K562 (cell line): Measurements from ENCODE around the gene GLYAT. TPM values are rescaled to one million over a fixed set of nuclear protein-coding genes. Genes with fewer than 3 reads are reported as not detected.

ENCODE experiments used
- ATAC-seq: fragments of 200-7000 bp; cut with Tn5 transposase; 3 replicates; pipeline ENCODE4 v1.9.1; 2020; ENCODE audit warnings: moderate library complexity
- BruUV-seq: library from RNA; stranded (reverse); fragments of 400-500 nt; replicated peaks from 2 replicates; lab custom pipeline; 2021; lab: Mats Ljungman, UMichigan
- CTCF ChIA-PET: fragments of 300-600 bp; formaldehyde crosslinking; extraction: SDS; loops from one replicate; lab custom pipeline; 2021; ENCODE audit warnings: low intra/inter-chr PET ratio; lab: Yijun Ruan, JAX
- POLR2A ChIA-PET: fragments of 300-600, 350-650 bp; sonication (Branson Sonifier 250); formaldehyde crosslinking; extraction: SDS; loops from one replicate; lab custom pipeline; 2021; ENCODE audit warnings: antibody characterized with exemption, inconsistent platforms; lab: Yijun Ruan, JAX
- DNase-seq, 4 experiments: peaks; one replicate each; pipeline versions ENCODE4 v3.0.0 to v3.0.0-alpha.2; 2011 to 2018; ENCODE audit warnings: low spot score in 3 of 4, mixed read lengths in 3 of 4; ENCODE audit errors: extremely low read depth in 1 of 4
- FAIRE-seq: peaks from 2 replicates; lab custom pipeline; 2011; peaks lifted over from hg19 to GRCh38; lab: Jason Lieb, UNC
- H2AFZ ChIP-seq: 2 replicates; pipeline ENCODE4 v1.6.0; 2011; ENCODE audit warnings: low read depth, low read length, control low read depth, inconsistent platforms
- H3K27ac ChIP-seq: fragments of 200-600 bp; 3 replicates; pipeline ENCODE4 v1.8.0; 2011; ENCODE audit warnings: low read depth, mild to moderate bottlenecking, control low read depth, inconsistent platforms, low read length, moderate library complexity, mixed read lengths; ENCODE audit errors: extremely low read depth
- H3K27me3 ChIP-seq, 2 experiments: fragments of 300-600 bp in 1 of 2; 2 replicates in 1 of 2; 3 replicates in 1 of 2; pipeline versions ENCODE4 v1.6.0 to v1.8.0; 2011; ENCODE audit warnings: inconsistent platforms in 2 of 2, low read length in 2 of 2, mild to moderate bottlenecking in 1 of 2, mixed read lengths in 1 of 2, moderate library complexity in 1 of 2; ENCODE audit not compliant: control insufficient read depth in 2 of 2, insufficient read depth in 2 of 2
- H3K36me3 ChIP-seq: fragments of 300-600 bp; 3 replicates; pipeline ENCODE4 v1.8.0; 2011; ENCODE audit warnings: mild to moderate bottlenecking, low read length, inconsistent platforms; ENCODE audit not compliant: control insufficient read depth, insufficient read depth
- H3K4me1 ChIP-seq, 2 experiments: fragments of 200-600 bp in 1 of 2; replicated peaks in 1 of 2; 2 replicates in 1 of 2; 3 replicates in 1 of 2; pipeline versions ENCODE4 v1.5.1 to v1.8.0; 2011; ENCODE audit warnings: inconsistent platforms in 2 of 2, low read length in 2 of 2, mild to moderate bottlenecking in 1 of 2, mixed read lengths in 1 of 2, moderate library complexity in 1 of 2; ENCODE audit not compliant: control insufficient read depth in 2 of 2, insufficient read depth in 2 of 2
- H3K4me2 ChIP-seq: 2 replicates; pipeline ENCODE4 v1.6.1; 2011; ENCODE audit warnings: low read length, control low read depth, inconsistent platforms, mixed read lengths; ENCODE audit not compliant: insufficient read depth
- H3K4me3 ChIP-seq: fragments of 200-600 bp; sonication (generic), shearing (Covaris generic); 2 replicates; pipeline ENCODE4 v1.5.1; 2016; ENCODE audit warnings: control low read depth, inconsistent platforms
- H3K79me2 ChIP-seq: fragments of 200-600 bp; 3 replicates; pipeline ENCODE4 v1.8.0; 2011; ENCODE audit warnings: low read length, inconsistent platforms; ENCODE audit not compliant: control insufficient read depth, insufficient read depth
- H3K9ac ChIP-seq, 2 experiments: 2 replicates each; pipeline versions ENCODE4 v1.6.0 to v1.6.1; 2011; ENCODE audit warnings: low read depth in 2 of 2, low read length in 2 of 2, control low read depth in 1 of 2, inconsistent platforms in 1 of 2, mild to moderate bottlenecking in 1 of 2, mixed read lengths in 1 of 2; ENCODE audit not compliant: insufficient read depth in 1 of 2
- H3K9me1 ChIP-seq: one replicate; pipeline ENCODE4 v1.6.0; 2011; ENCODE audit warnings: inconsistent platforms, mild to moderate bottlenecking, low read length, moderate library complexity; ENCODE audit not compliant: control insufficient read depth, insufficient read depth
- H3K9me3 ChIP-seq: replicated peaks from 2 replicates; pipeline ENCODE4 v1.5.1; 2011; ENCODE audit warnings: low read depth, low read length, inconsistent platforms; ENCODE audit not compliant: control insufficient read depth, insufficient read depth
- H4K20me1 ChIP-seq: replicated peaks from 2 replicates; pipeline ENCODE4 v1.6.1; 2011; ENCODE audit warnings: low read length, inconsistent platforms, mixed read lengths; ENCODE audit not compliant: control insufficient read depth, insufficient read depth
- CBFA2T3 ChIP-seq: fragments of 450-650 bp; IDR thresholded peaks from 2 replicates; pipeline ENCODE4 v1.6.1; 2017
- CREB3 ChIP-seq: fragments of 450-650 bp; conservative IDR thresholded peaks from 2 replicates; pipeline ENCODE4 v1.6.1; 2016; ENCODE audit warnings: missing genetic modification characterization, low read depth, mild to moderate bottlenecking, missing compliant biosample characterization, moderate library complexity
- EHMT2 ChIP-seq: fragments of 450-650 bp; IDR thresholded peaks from 2 replicates; pipeline ENCODE4 v1.6.1; 2018; ENCODE audit warnings: antibody characterized with exemption
- EWSR1 ChIP-seq: fragments of 450-650 bp; IDR thresholded peaks from 2 replicates; pipeline ENCODE4 v1.6.1; 2018; ENCODE audit warnings: borderline replicate concordance, mild to moderate bottlenecking, low read depth, moderate library complexity; ENCODE audit not compliant: partially characterized antibody
- FOXP4 ChIP-seq: sonication (generic); formaldehyde crosslinking; IDR thresholded peaks from 2 replicates; pipeline ENCODE4 v1.8.0; 2022; ENCODE audit warnings: mild to moderate bottlenecking, missing genetic modification reagents, borderline replicate concordance
- FUS ChIP-seq: fragments of 200-400 bp; formaldehyde crosslinking; optimal IDR thresholded peaks from 2 replicates; pipeline ENCODE3; 2017; ENCODE audit warnings: low read depth, low read length
- GTF2B ChIP-seq: IDR thresholded peaks from 2 replicates; pipeline ENCODE4 v1.6.1; 2011; ENCODE audit not compliant: insufficient read length; ENCODE audit errors: extremely low read depth
- IRF2 ChIP-seq: sonication (generic); formaldehyde crosslinking; IDR thresholded peaks from 2 replicates; pipeline ENCODE4 v1.8.1; 2022; ENCODE audit warnings: mild to moderate bottlenecking, missing genetic modification reagents
- MTA3 ChIP-seq: fragments of 450-650 bp; formaldehyde crosslinking; IDR thresholded peaks from 2 replicates; pipeline ENCODE4 v1.6.1; 2017; ENCODE audit warnings: mild to moderate bottlenecking, borderline replicate concordance
- MXD1 ChIP-seq: fragments of 250-450 bp; sonication (Bioruptor Pico); IDR thresholded peaks from 2 replicates; pipeline ENCODE4 v1.8.0; 2021; ENCODE audit warnings: borderline replicate concordance, mild to moderate bottlenecking, moderate library complexity; ENCODE audit not compliant: poor library complexity, severe bottlenecking
- NR0B1 ChIP-seq: fragments of 450-650 bp; IDR thresholded peaks from one replicate; pipeline ENCODE4 v1.6.1; 2018; ENCODE audit warnings: mild to moderate bottlenecking, moderate library complexity; ENCODE audit not compliant: partially characterized antibody
- RBM39 ChIP-seq: fragments of 200-400 bp; formaldehyde crosslinking; optimal IDR thresholded peaks from 2 replicates; pipeline ENCODE3; 2018; ENCODE audit warnings: low read depth, low read length
- SMAD2 ChIP-seq: fragments of 150-350 bp; IDR thresholded peaks from 2 replicates; pipeline ENCODE4 v1.6.1; 2014; ENCODE audit warnings: low read depth, mild to moderate bottlenecking, low read length
- ZNF57 ChIP-seq: fragments of 450-650 bp; formaldehyde crosslinking; IDR thresholded peaks from 2 replicates; pipeline ENCODE4 v1.4.0; 2020; ENCODE audit warnings: mild to moderate bottlenecking, moderate library complexity
- ZNF696 ChIP-seq: fragments of 250-450 bp; sonication (Bioruptor Pico); conservative IDR thresholded peaks from 2 replicates; pipeline ENCODE4 v1.4.0; 2020; ENCODE audit warnings: mild to moderate bottlenecking, moderate library complexity
- WGBS: fragments of 100-300 bp; shearing (Covaris generic); methylation state at CpG from one replicate; pipeline ENCODE4 v1.1.6; 2016; ENCODE audit warnings: low coverage, mixed read lengths; ENCODE audit not compliant: insufficient coverage; ENCODE audit errors: missing lambda C conversion rate; 5-methylcytosine and 5-hydroxymethylcytosine counted together
- in situ Hi-C: fragments of 300-500 bp; cut with MboI; formaldehyde crosslinking; loops from 4 replicates; pipeline ENCODE4 v1.15.0; 2018; ENCODE audit warnings: inconsistent platforms, mixed read lengths
- intact Hi-C: fragments of 100-400 bp; cut with micrococcal nuclease; formaldehyde crosslinking; loops from 2 replicates; pipeline ENCODE4 v1.14.2; 2022
- polyA plus RNA-seq, 8 experiments: library from polyadenylated mRNA; depleted of rRNA in 4 of 8; stranded (reverse) in 5 of 8; unstranded in 3 of 8; fragments of >200 nt; fragmentation: Nextera tagmentation in 2 of 8; fragmentation: Illumina TruSeq in 1 of 8; extraction: Ambion mirVana in 2 of 8; extraction: Trizol in 1 of 8; gene quantifications; 2 replicates each; pipeline versions ENCODE4 v1.2.1 to v1.2.3, GENCODE V29; 2011 to 2014; ENCODE audit warnings: inconsistent platforms in 1 of 8, missing spikeins in 1 of 8
- total RNA-seq, 7 experiments: library from RNA; depleted of rRNA in 6 of 7; stranded (reverse); fragments of >200 nt in 6 of 7; fragmentation: Illumina TruSeq in 2 of 7; extraction: Trizol in 2 of 7; gene quantifications; 2 replicates each; pipeline versions ENCODE4 v1.2.1 to v1.2.3, GENCODE V29; 2011 to 2021; ENCODE audit warnings: low replicate concordance in 1 of 7

GLYAT gene
- total and polyA plus RNA-seq, 9 of the 15 experiments (the other 6 are each of a cell fraction or from before 2014, with no cell fraction given): not detected

- Histone ChIP-seq H3K4me1 (peaks cover 6 to 63% of the 10 kb centered on the region in 2 experiments; a peak in 4 of 5 replicates), H2AFZ (peak overlapping the region; percentile 21; the same call in 1 of the 2 replicates), H3K27ac (peak overlapping the region; percentile 81; the same call in 2 of the 3 replicates), H3K9ac (no peak overlapping the region), H3K9me3 (no peaks in the 10 kb centered on the region), H4K20me1 (no peaks in the 10 kb centered on the region), H3K9me1 (no peaks in the 10 kb centered on the region), H3K79me2 (peaks cover 13% of the 10 kb centered on the region), H3K4me2 (no peak overlapping the region), H3K4me3 (no peak overlapping the region), H3K27me3 (no peaks in the 10 kb centered on the region), H3K36me3 (no peaks in the 10 kb centered on the region)
- intact Hi-C loops: no loop called here
- in situ Hi-C loops: no loop called here
- POLR2A ChIA-PET: interaction anchor here (1.4 kb wide), 1 partner anchor 53 kb away, joined by 3 read pairs; no protein-coding TSS in a partner anchor
- WGBS: 19% methylated on average over 2 of the region's 2 CpGs
- no TSS peak for BruUV-seq
- ATAC-seq (no peak), FAIRE-seq (no peak), DNase-seq (peak in 1 of 4 experiments; percentile 43)
- CTCF ChIA-PET: no interaction called here
- TF ChIP-seq SMAD2 (no peak), IRF2 (CRISPR knock-in tag) (no peak), NR0B1 (no peak), ZNF696 (no peak), FUS (no peak), EHMT2 (no peak), CREB3 (tag) (no peak), MTA3 (no peak), ZNF57 (CRISPR knock-in tag) (no peak), MXD1 (CRISPR knock-in tag) (no peak), FOXP4 (CRISPR knock-in tag) (no peak), RBM39 (no peak), CBFA2T3 (peak; percentile 45; the same call in 1 of the 2 replicates), GTF2B (no peak), EWSR1 (no peak)
Measured at GRCh38 chr11:58769308-58769707, 37.6 kb upstream of the GLYAT start.
